ENCODE measurements around the gene ZNF512. TPM values are rescaled to one million over a fixed set of nuclear protein-coding genes. Genes with fewer than 3 reads are reported as not detected.
"Not testable (repeated sequence)": the region's sequence is repeated elsewhere in the genome, so short reads cannot be mapped to it uniquely, and the experiment has no call there.

The ZNF512 gene
- total RNA-seq, 1 donor from 2014 or later: 55.8 TPM

DNA sequence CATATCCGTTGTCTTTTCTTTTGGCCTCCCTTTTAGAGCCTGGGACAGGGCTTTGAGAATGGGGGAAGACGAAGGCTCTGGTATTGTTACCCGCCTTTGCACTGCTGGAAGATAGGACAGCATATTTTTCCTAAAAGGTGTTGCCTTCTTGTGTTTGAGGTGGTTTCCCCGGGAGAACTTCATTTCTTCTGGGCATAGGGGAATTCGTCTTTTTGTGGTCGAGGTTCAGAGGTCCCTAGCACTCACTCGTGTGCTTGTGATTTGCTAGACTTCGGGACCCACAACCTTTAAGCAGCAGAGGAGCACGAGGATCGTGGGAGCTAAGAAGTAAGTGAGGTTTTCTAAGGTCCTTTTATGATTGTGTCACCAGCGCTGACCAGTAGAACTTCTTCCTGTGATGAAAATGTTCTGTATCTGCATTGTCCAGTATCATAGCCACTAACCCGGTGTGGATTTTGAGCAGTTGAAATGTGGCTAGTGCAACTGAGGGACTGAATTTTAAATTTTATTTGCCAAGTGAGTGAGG, 611 bp downstream of the ZNF512 start:
- no peak for DNase-seq

DNA sequence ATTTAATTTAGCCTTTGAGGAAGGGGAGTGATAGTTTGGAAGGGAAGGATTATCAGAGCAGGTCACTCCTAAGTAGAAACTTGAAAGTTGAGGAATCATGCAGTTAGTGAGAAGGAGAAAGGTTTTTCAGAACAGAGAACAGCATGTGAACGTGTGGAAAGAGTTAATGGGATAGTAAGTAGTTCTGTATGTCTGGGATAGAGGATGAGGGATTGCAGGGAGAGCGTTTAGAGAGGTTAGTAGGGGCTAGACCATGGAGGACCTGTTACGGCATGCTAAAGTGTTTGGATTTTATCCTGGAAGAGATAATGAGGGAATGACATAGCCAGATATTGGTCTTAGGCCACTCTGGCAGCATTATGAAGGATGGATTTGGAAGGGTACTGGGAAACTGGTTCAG, 1.8 kb downstream of the ZNF512 start:
- DNase-seq: no peak

DNA sequence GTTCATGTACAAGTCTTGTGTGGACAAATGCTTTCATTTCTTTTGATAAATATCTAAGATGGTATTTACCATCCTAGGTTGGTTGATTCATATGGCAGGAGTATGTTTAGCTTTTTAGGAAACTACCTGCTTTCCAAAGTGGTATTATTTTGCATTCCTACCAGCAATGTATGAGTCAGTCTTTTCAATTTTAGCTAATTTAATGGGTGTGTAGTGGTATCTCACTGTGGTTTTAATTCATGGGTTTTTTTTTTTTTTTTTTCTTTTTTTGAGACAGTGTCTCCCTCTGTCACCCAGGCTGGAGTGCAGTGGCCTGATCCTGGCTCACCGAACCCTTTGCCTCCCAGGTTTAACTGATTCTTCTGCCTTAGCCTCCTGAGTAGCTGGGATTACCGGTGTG, 4.2 kb downstream of the ZNF512 start:
- no peak for DNase-seq

DNA sequence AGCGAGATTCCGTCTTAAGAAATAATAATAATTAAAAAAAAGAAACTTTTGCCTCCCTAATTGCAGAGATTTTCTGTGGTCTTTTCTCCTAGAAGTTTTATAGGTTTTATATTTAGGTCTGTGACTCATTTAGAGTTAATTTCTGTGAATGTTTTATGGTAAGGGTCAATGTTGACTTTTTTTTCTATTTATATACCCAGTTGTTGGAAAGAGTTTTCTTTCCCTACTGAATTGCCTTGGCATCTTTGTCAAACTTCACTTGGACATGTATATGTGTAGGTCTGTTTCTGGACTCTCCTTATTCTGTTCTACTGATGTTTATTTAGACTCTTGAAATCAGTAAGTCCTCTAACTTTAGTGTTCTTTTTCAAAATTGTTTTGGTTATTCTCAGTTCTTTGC, 5.5 kb downstream of the ZNF512 start:
- no peak for DNase-seq

DNA sequence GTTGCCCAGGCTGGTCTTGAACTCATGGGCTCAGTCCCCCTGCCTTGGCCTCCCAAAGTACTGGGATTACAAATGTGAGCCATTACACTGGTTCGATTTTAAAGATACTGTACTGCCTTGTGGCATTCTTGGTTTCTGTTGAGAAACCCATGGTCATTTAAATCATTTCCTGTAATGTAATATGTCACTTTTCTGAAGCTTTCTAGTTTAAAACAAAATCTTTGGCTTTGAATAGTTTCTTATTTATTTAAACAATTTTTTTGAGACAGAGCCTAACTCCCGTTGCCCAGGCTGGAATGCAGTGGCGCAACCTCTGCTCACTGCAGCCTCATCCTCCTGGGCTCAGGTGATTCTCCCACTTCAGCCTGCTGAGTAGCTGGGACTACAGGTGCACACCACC, 8.9 kb downstream of the ZNF512 start:
- no peak for DNase-seq

DNA sequence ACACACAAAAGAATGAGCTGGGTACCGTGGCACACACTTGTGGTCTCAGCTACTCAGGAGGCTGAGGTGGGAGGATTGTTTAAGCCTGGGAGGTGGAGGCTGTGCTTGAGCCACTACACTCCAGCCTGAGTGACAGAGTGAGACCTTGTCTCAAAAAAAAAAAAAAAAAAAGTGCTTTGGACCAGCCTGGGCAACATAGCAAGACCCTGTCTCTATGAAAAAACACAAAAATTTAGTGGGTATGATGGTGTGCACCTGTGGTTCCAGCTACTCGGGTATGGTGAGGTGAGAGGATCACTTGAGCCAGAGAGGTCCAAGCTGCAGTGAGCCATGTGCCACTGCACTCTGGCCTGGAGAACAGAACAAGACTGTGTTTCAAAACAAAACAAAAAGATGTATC, 10.4 kb downstream of the ZNF512 start:
- DNase-seq: no peak

DNA sequence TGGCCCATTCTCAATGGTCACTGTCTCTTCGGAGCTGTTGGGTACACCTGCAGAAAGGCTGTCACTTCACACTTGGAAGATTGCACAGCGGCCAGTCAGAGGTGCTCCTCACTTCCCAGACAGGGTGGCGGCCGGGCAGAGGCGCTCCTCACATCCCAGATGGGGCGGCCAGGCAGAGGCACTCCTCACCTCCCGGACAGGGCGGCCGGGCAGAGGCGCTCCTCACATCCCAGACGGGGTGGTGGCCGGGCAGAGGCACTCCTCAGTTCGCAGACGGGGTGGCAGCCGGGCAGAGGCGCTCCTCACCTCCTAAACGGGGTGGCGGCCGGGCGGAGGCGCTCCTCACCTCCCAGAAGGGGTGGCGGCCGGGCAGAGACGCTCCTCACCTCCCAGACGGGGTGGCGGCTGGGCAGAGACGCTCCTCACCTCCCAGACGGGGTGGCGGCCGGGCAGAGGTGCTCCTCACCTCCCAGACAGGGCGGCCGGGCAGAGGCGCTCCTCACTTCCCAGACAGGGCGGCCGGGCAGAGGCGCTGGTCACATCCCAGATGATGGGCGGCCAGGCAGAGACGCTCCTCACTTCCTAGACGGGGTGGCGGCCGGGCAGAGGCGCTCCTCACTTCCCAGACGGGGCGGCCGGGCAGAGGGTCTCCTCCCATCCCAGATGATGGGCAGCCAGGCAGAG, 11.3 kb downstream of the ZNF512 start:
- DNase-seq: not testable (repeated sequence)

DNA sequence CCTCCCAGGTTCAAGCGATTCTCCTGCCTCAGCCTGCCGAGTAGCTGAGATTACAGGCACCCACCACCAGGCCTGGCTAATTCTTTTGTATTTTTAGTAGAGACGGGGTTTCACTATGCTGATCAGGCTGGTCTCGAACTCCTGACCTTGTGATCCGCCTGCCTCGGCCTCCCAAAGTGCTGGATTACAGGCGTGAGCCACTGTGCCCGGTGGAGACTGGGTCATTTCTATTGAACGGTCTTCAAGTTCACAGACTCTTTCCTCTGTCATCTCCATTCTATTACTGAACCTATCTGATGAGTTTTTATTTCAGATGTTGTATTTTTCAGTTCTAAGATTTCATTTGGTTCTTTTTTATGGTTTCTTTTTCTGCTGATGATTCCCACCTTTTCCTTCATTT, 12.6 kb downstream of the ZNF512 start:
- DNase-seq: not testable (repeated sequence)

DNA sequence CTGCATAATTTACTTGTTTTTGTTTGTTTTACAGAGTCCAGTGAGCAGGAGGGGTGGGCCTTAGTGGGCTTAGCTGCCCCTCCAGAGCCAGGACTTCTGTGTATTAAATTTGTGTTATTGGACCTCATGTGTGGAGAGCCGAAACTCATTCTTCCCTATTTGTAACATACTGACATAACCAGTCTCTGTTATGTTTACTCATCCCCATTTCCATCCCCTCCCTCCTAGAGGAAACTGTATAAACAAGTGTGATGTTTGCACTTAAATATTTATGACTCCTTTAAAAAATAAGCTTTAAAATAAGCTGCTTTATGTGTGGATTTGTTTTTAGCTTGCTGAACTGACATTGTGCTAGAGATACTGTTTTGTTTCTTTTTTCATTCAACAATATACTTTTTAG, 13.8 kb downstream of the ZNF512 start:
- no peak for DNase-seq

DNA sequence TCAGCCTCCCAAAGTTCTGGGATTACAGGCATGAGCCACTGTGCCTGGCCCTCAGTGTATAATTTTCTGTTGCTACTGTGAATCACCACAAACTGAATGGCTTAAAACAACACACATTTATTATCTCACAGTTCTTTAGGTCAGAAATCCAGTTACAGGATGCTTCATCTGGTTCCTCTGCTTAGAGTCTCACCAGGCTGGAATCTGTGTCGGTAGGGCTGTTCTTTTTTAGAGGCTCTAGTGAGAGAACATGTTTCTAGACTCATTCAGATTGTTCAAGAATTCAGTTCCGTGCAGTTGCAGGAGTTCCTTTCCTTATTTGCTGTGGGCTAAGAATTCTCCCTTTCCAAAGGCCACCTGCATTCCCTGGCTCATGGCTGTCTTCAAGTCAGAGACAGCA, 23.8 kb downstream of the ZNF512 start:
- no peak for DNase-seq

DNA sequence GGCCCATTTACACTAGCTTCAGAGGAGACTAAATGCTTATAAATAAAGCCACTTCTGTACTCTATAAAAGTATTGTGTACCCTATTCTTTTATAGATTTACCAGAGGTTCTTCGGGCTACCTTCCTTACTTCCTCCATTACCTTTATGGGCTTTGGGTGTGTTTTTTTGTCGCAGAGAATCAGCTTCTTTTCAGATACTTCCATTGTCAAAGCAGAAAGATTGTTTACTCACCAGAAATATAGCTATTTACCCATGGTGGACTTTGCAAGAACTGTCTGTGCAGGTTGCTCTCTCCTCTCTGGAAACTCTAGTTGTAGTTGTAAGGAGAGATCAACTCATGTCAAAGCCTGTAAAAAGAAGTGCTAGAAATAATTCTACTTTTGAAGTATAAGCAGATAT, 31.1 kb downstream of the ZNF512 start:
- no peak for DNase-seq

DNA sequence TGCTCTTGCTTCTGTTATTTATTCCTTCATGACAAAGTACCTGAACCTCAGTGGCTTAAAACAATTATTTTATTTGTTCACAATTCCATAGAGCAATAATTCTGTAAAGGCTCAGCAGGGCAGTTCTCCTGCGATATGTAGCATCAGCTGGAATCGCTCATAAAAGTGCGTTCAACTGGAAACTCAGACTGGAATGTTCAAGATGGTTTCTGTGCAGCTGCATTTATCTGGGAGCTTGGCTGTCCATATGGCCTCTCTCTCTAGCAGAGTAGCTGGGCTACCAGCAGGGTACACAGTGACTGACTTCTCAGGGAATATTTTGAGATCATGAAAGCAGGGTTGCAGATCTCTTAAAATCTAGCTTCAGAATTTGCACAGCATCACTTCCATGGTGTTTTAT, 32.5 kb downstream of the ZNF512 start:
- DNase-seq: no peak

DNA sequence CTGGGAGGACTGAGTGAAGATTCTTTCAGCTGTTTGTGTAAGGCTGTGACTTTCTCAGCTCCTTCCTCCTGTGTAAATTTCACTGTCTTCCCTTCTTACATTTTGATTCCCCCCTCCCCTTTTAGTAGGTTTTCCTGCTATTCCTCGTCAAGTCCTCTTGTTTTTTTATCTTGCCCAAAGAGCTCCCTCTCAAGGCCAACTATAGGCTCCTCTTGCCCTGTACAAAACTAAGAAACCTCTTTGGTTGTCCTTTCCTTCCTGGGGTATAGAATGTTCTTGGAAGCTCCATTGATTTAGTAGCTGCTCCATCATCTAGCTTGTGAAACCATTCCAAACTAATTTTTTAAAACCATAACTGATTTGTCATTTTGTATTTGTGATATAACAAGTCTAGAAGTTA, 38.7 kb downstream of the ZNF512 start:
- DNase-seq: no peak

DNA sequence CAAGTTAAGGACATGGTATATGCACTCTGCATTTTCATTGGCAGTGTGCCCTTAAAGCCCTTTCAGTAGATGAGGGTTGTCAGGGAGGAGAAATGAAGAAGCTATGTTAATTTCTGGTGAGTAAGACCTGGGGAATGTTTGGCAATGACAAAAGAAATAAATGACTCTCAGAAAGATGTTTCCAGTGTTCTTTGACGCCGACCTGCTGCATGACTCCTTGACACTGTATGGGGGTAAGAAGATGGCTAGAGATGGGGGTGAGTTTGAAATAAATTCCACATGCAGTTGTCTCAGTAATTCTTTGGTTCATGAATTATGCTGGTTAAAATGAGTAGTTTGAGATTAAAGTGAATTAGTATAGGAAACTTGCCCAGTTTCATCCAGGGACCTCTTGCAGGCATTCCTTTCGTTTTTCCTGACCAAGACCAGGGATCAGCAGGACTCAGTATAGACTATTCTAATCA, 40.1 kb downstream of the ZNF512 start:
- DNase-seq: no peak

DNA sequence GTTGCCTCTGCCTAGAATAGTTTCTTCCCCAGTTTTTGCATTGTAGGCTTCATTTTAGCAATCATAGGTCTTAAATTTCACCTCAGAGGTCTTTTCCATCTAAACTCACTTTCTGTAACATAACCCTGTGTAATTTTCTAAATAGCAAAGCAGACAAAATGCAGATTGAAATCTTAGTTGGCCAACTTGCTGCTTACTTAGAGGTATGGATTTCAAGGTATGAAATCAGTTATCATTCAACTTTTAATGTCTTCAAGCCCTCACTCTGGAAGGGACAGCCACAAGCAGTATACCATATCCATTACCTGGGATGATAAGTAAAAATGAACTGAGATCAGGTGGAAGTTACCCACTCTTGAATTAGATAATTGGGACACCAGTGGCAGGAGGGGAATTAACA, 42.1 kb downstream of the ZNF512 start:
- no peak for DNase-seq

DNA sequence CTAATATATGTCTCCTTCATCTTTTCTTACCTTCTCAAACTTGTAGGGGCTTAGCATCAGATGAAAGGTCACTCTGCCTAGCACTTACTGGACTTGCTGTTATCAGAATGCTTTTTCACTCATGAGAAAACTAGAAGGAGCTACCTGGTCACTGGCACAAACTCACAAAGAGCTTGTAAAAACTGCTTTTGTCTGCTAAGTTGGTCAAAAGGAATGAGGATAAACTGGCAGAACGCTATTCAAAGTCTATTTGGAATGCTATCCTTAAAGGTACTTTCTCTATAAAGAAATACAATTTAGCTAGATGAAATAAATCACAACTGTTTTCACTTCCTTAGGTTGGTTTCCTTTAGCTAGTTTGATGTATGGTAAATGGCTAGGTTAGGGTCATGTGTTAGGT, 43.5 kb downstream of the ZNF512 start:
- not testable (repeated sequence) for DNase-seq

DNA sequence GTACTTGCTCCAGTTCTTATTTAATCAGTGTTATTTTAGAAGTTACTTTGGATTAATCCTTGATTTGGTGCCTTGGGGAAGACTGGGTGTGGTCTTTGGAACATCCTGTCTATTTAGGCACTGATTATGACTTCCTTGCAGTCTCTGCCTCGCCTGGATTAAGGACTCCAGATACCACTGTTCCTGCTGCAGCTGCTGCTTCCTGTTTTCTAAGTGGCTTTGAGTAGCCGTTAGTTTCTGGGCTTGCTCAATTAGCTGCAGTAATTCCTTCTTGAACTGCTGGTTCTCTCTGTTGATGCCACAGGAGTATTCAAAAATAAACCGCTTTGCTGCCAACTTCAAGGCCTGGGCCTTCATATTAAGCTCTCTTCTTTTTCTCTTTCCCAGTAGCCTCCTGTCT, 44.1 kb downstream of the ZNF512 start:
- DNase-seq: not testable (repeated sequence)

DNA sequence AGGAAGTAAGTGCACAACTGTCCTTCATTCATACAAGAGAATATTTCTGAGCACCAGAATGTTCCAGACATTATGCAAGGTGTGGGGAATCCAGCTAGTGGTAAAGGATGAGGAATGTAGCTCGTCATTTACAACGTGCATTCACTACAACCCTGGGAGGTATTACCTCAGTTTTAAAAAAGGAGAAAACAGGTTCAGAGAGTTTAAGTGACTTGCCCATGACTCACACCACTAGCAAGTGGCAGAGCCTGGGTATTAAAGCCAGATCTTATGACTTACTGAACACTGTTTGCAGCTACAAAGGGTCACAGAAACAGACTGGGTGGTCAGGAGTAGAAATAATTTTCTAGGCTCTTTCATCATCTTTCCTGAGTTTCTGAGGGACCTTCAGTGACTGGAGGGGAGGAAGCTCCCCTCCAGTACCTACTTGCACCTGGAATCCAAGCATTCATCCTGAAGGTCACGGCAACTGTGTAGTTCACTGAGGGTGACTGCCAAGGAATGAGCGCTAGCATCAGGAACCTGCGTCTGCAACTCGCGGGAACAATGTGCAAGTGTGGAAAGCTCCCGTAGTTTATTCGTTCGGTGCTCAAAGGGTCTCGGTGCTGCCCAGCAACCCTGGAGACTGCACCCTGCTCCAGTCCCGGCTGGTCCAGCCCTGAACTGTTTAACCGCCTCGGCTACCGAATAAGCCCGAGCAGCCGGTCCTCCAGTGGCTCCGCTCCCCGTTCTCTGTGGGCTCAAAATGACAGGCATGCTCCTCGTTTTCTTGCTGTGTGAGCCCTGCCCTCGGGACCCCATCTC, 45.3 kb downstream of the ZNF512 start:
- no peak for DNase-seq

DNA sequence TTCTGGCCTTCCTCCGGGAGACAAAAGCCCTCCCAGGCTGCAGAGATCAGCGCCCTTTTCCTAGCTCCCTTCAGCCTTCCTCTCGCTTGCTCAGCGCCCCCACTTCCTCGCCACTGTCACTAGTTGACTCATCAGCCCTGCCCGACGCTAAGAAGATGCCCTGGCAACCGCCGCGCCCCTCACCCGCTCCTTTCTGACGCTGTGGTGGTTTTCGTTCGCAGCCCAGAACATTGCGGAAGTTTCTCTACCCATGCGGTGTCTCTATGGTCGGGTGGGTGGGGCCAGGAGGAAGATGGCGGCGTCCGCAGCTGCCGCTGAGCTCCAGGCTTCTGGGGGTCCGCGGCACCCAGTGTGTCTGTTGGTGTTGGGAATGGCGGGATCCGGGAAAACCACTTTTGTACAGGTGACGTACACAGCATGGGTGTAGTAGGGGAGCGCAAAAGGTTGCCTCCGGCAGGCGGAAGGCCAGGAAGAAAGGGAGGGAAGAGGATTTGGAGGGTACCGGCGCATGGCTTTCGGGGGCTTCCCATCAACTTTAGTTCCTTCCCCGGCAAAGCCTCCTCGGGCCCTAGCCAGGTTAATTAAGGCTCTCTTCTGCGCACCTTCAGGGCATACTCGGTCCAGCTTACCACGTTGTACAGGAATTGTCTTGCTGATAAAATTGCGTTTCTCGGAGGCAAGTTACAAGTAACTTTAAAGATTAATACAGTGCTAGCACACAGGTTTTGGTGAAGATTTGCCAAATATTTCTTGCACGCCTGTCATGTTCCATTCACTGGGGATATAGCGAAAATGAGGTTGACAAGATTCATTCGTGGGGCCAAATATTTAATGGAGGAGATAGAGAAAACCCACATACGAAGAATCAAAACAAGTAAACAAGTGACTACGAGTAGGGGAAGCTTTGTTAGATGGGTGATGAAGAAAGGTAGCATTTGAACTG, 46.2 kb downstream of the ZNF512 start, which contains the start of the genes CCDC121 and GPN1:
TSS of gene CCDC121 (minus strand) at position 246 of the 943 bp plus-strand sequence. CDS start 1,213 bp downstream, outside the sequence.
TSS of gene GPN1 (plus strand) at position 284 of the 943 bp plus-strand sequence. CDS start at position 293, 9 bp downstream.
- DNase-seq: peak; percentile 90

DNA sequence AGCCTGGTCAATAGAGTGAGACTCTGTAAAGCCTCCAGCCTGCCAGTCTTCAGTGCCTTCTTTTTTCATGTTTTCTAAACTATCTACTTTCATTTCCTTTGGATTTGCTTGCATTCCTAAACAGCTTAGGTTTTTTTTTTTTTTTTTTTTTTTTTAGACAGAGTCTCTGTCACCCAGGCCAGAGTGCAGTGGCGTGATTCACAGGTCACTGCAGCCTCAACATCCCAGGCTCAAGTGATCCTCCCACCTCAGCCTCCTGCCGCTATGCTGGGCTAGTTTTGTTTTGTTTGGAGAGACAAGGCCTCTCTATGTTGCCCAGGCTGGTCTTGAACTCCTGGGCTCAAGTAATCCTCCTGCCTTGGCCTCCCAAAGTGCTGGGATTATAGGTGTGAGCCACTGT, 47.4 kb downstream of the ZNF512 start:
- DNase-seq: not testable (repeated sequence)

DNA sequence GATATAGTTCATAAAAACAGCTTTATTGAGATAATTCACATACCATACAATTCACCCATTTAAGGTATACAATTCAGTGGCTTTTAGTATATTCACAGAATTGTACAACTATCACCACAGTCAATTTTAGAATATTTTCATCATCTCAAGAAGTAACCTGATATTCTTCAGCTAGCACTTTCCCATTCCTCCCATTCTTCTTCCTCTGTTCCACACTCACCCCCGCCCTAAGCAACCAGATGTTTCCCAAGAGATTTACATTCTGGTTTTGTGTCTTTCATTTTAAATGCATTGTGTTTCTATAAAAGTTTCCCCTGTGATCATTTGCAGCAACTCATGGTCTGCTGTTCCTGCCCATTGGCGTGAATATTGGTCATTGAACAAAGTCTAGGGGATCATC, 51.4 kb downstream of the ZNF512 start:
- DNase-seq: no peak

DNA sequence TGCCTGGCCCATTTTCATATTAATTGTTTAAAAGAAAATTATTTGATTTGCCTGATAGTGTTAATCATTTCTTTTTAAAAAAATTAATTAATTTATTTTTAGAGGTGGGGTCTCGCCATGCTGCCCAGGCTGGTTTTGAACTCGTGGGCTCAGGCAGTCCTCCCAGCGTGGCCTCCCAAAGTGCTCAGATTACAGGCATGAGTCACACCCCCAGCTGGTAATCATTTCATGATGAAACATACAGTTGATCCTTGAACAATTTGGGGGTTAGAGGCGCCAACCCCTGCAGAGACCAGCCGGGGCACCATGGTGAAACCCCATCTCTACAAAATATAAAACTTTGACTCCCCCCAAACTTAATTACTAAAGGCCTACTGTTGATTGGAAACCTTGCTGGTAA, 53.9 kb downstream of the ZNF512 start:
- DNase-seq: no peak
